Measurements from ENCODE around the gene CD8B. TPM values are rescaled to one million over a fixed set of nuclear protein-coding genes. Genes with fewer than 3 reads are reported as not detected.
"Not testable (repeated sequence)": the region's sequence is repeated elsewhere in the genome, so short reads cannot be mapped to it uniquely, and the experiment has no call there.

Gene CD8B
- 21.5 and 23.4 TPM in 2 replicates for polyA plus RNA-seq (2014; cell fraction: cytosol; rRNA removed)
- polyA plus RNA-seq (2014; cell fraction: nucleus; rRNA removed), result 11.6 and 16.0 TPM in 2 replicates

GRCh38 chr2:86861628-86862379, at the start of gene CD8B:
Gene CD8B, minus strand, starts transcription at chr2:86861886. Its CDS starts 21 bp downstream, at chr2:86861865.
- not testable (repeated sequence) for DNase-seq (ENCODE audit: low spot score)

GRCh38 chr2:86905868-86906267, 44.2 kb upstream of the CD8B start:
- DNase-seq (ENCODE audit: low spot score), result not testable (repeated sequence)

GRCh38 chr2:86900687-86901086, 39.0 kb upstream of the CD8B start:
- DNase-seq (ENCODE audit: low spot score), result not testable (repeated sequence)

- not testable (repeated sequence) for DNase-seq (ENCODE audit: low spot score)
Observed at GRCh38 chr2:86886026-86886425, 24.3 kb upstream of the CD8B start.

- DNase-seq (ENCODE audit: low spot score), result not testable (repeated sequence)
Observed at GRCh38 chr2:86882865-86883264, 21.2 kb upstream of the CD8B start.

GRCh38 chr2:86882118-86882665, 20.5 kb upstream of the CD8B start:
- not testable (repeated sequence) for DNase-seq (ENCODE audit: low spot score)

- DNase-seq (ENCODE audit: low spot score), result not testable (repeated sequence)
Observed at GRCh38 chr2:86878986-86879385, 17.3 kb upstream of the CD8B start.

GRCh38 chr2:86870941-86871340, 9.3 kb upstream of the CD8B start:
- DNase-seq (ENCODE audit: low spot score), result not testable (repeated sequence)

- not testable (repeated sequence) for DNase-seq (ENCODE audit: low spot score)
Observed at GRCh38 chr2:86868895-86869468, 7.3 kb upstream of the CD8B start.

GRCh38 chr2:86862380-86862703, 656 bp upstream of the CD8B start:
- not testable (repeated sequence) for DNase-seq (ENCODE audit: low spot score)

GRCh38 chr2:86861175-86861574, 511 bp downstream of the CD8B start:
- DNase-seq (ENCODE audit: low spot score), result not testable (repeated sequence)

GRCh38 chr2:86860573-86860972, 1.1 kb downstream of the CD8B start:
- DNase-seq (ENCODE audit: low spot score), result not testable (repeated sequence)

- not testable (repeated sequence) for DNase-seq (ENCODE audit: low spot score)
Observed at GRCh38 chr2:86857688-86858087, 4.0 kb downstream of the CD8B start.

GRCh38 chr2:86856498-86856897, 5.2 kb downstream of the CD8B start:
- DNase-seq (ENCODE audit: low spot score), result not testable (repeated sequence)

GRCh38 chr2:86855981-86856380, 5.7 kb downstream of the CD8B start:
- not testable (repeated sequence) for DNase-seq (ENCODE audit: low spot score)

GRCh38 chr2:86851581-86851980, 10.1 kb downstream of the CD8B start:
- not testable (repeated sequence) for DNase-seq (ENCODE audit: low spot score)

- DNase-seq (ENCODE audit: low spot score), result not testable (repeated sequence)
Observed at GRCh38 chr2:86842607-86843234, 19.0 kb downstream of the CD8B start.

- not testable (repeated sequence) for DNase-seq (ENCODE audit: low spot score)
Observed at GRCh38 chr2:86841330-86841729, 20.4 kb downstream of the CD8B start.

GRCh38 chr2:86839871-86840548, 21.7 kb downstream of the CD8B start:
- not testable (repeated sequence) for DNase-seq (ENCODE audit: low spot score)

GRCh38 chr2:86839455-86839854, 22.2 kb downstream of the CD8B start:
- DNase-seq (ENCODE audit: low spot score), result not testable (repeated sequence)

- DNase-seq (ENCODE audit: low spot score), result not testable (repeated sequence)
Observed at GRCh38 chr2:86837714-86838113, 24.0 kb downstream of the CD8B start.

All from SK-N-DZ (cell line).